Activated CD8-positive, alpha-beta memory T cell treated with anti-CD3 and anti-CD28 coated beads, Interleukin-2, amount 50 U/mL, for 4 hours (primary cell): Measurements from ENCODE around the gene CNTF.

Experiments used
- DNase-seq: peaks from one replicate; pipeline ENCODE4 v3.0.0-alpha.2; 2020

The CNTF gene

GRCh38 chr11:58608331-58608730 lies 14.1 kb upstream of the CNTF start:
- no peak for DNase-seq

GRCh38 chr11:58609723-58610122 lies 12.7 kb upstream of the CNTF start:
- no peak for DNase-seq

- DNase-seq, result no peak
Measured at GRCh38 chr11:58613228-58613627, 9.2 kb upstream of the CNTF start.

- DNase-seq, result no peak
Measured at GRCh38 chr11:58615559-58615958, 6.9 kb upstream of the CNTF start.

GRCh38 chr11:58616594-58616993 lies 5.9 kb upstream of the CNTF start:
- DNase-seq, result no peak

GRCh38 chr11:58617976-58618557 lies 4.4 kb upstream of the CNTF start:
- no peak for DNase-seq

GRCh38 chr11:58621586-58622262 lies 741 bp upstream of the CNTF start:
- DNase-seq, result no peak

GRCh38 chr11:58625086-58625485 lies 2.6 kb downstream of the CNTF start:
- DNase-seq, result no peak

GRCh38 chr11:58625826-58626460 lies 3.5 kb downstream of the CNTF start:
- no peak for DNase-seq

- no peak for DNase-seq
Measured at GRCh38 chr11:58626934-58627483, 4.5 kb downstream of the CNTF start.

GRCh38 chr11:58628446-58628845 lies 6.0 kb downstream of the CNTF start:
- DNase-seq, result no peak

GRCh38 chr11:58629857-58630256 lies 7.4 kb downstream of the CNTF start:
- no peak for DNase-seq

GRCh38 chr11:58631378-58631777 lies 8.9 kb downstream of the CNTF start:
- DNase-seq, result no peak

- DNase-seq, result no peak
Measured at GRCh38 chr11:58632510-58632909, 10.0 kb downstream of the CNTF start.

GRCh38 chr11:58636587-58636986 lies 14.1 kb downstream of the CNTF start:
- no peak for DNase-seq

- DNase-seq, result no peak
Measured at GRCh38 chr11:58637371-58637770, 14.9 kb downstream of the CNTF start.

- no peak for DNase-seq
Measured at GRCh38 chr11:58639103-58639502, 16.6 kb downstream of the CNTF start.

- no peak for DNase-seq
Measured at GRCh38 chr11:58639669-58640068, 17.2 kb downstream of the CNTF start.

- no peak for DNase-seq
Measured at GRCh38 chr11:58640386-58641023, 18.0 kb downstream of the CNTF start.

GRCh38 chr11:58641341-58641740 lies 18.9 kb downstream of the CNTF start:
- no peak for DNase-seq

GRCh38 chr11:58641803-58642581 lies 19.5 kb downstream of the CNTF start:
- no peak for DNase-seq

- DNase-seq, result no peak
Measured at GRCh38 chr11:58645854-58646253, 23.4 kb downstream of the CNTF start.

- no peak for DNase-seq
Measured at GRCh38 chr11:58647141-58647699, 24.8 kb downstream of the CNTF start.
